ENCODE measurements around the gene SLCO3A1. TPM values are rescaled to one million over a fixed set of nuclear protein-coding genes. Genes with fewer than 3 reads are reported as not detected.

SLCO3A1 gene
- total RNA-seq, 1 experiment from 2014 or later, result 9.1 TPM

- Mint-ChIP-seq H3K4me1 (peaks cover 40% of the 10 kb centered on the region), H3K36me3 (no peaks in the 10 kb centered on the region), H3K4me3 (no peak overlapping the region), H3K9me3 (no peaks in the 10 kb centered on the region), H3K27ac (no peak overlapping the region), H3K27me3 (ENCODE audit: low read depth) (no peaks in the 10 kb centered on the region)
- TF ChIP-seq FOXP4 (CRISPR knock-in tag; IDR thresholded peaks at IDR 0.05) (no peak), MXD4 (CRISPR knock-in tag; IDR thresholded peaks at IDR 0.05; ENCODE audit: borderline replicate concordance) (no peak), RORB (CRISPR knock-in tag; IDR thresholded peaks at IDR 0.05) (no peak), ATF1 (CRISPR knock-in tag; IDR thresholded peaks at IDR 0.05) (no peak), ZNF317 (CRISPR knock-in tag; IDR thresholded peaks at IDR 0.05; ENCODE audit: borderline replicate concordance, low read depth) (no peak), AFF4 (CRISPR knock-in tag; IDR thresholded peaks at IDR 0.05; ENCODE audit: borderline replicate concordance) (no peak), ZMAT4 (CRISPR knock-in tag; IDR thresholded peaks at IDR 0.05) (no peak), ATF3 (CRISPR knock-in tag; conservative IDR thresholded peaks at IDR 0.05) (no peak), SOX15 (CRISPR knock-in tag; IDR thresholded peaks at IDR 0.05) (no peak), NFYB (CRISPR knock-in tag; conservative IDR thresholded peaks at IDR 0.05; ENCODE audit: low read depth) (no peak), GRHL2 (CRISPR knock-in tag; IDR thresholded peaks at IDR 0.05; ENCODE audit: insufficient replicate concordance, severe bottlenecking) (no peak), USF1 (CRISPR knock-in tag; IDR thresholded peaks at IDR 0.05) (no peak), ZNF219 (CRISPR knock-in tag; IDR thresholded peaks at IDR 0.05; ENCODE audit: borderline replicate concordance) (no peak)
- no peak for DNase-seq (ENCODE audit: low spot score)
- POLR2A ChIA-PET, result no interaction called here
- no peak for ATAC-seq
- CTCF ChIA-PET, result no interaction called here
Measured at GRCh38 chr15:91879158-91879557, 25.6 kb downstream of the SLCO3A1 start.

GRCh38 chr15:91880373-91880772, 26.9 kb downstream of the SLCO3A1 start:
- ChIA-PET CTCF (interaction anchor here (1.5 kb wide), 1 partner anchor 175 kb away, joined by 3 read pairs; no protein-coding TSS in a partner anchor), POLR2A (no interaction called here)
- DNase-seq (ENCODE audit: low spot score), result no peak
- H3K36me3 Mint-ChIP-seq, result no peaks in the 10 kb centered on the region
- peaks cover 43% of the 10 kb centered on the region for H3K4me1 Mint-ChIP-seq
- TF ChIP-seq ZNF263 (CRISPR knock-in tag; IDR thresholded peaks at IDR 0.05; ENCODE audit: low read depth) (no peak), TEAD4 (CRISPR knock-in tag; IDR thresholded peaks at IDR 0.05) (no peak), MAX (CRISPR knock-in tag; IDR thresholded peaks at IDR 0.05) (no peak), NR2C2 (CRISPR knock-in tag; IDR thresholded peaks at IDR 0.05) (no peak), ZNF512 (CRISPR knock-in tag; IDR thresholded peaks at IDR 0.05; ENCODE audit: borderline replicate concordance) (no peak), E2F5 (CRISPR knock-in tag; IDR thresholded peaks at IDR 0.05) (no peak), USF1 (CRISPR knock-in tag; IDR thresholded peaks at IDR 0.05) (no peak), HMGA2 (CRISPR knock-in tag; IDR thresholded peaks at IDR 0.05) (no peak)
- no peak overlapping the region for H3K4me3 Mint-ChIP-seq
- no peak for ATAC-seq
- no peaks in the 10 kb centered on the region for H3K27me3 Mint-ChIP-seq (ENCODE audit: low read depth)
- H3K27ac Mint-ChIP-seq, result no peak overlapping the region
- no peaks in the 10 kb centered on the region for H3K9me3 Mint-ChIP-seq
